NCI-H2196 (cell line): ENCODE results near the gene CDH13.

Experiments
- DNase-seq: peaks from one replicate; lab custom pipeline; 2025; ENCODE audit not compliant: unreplicated experiment; lab: John Stamatoyannopoulos, UW

CDH13 gene

DNA sequence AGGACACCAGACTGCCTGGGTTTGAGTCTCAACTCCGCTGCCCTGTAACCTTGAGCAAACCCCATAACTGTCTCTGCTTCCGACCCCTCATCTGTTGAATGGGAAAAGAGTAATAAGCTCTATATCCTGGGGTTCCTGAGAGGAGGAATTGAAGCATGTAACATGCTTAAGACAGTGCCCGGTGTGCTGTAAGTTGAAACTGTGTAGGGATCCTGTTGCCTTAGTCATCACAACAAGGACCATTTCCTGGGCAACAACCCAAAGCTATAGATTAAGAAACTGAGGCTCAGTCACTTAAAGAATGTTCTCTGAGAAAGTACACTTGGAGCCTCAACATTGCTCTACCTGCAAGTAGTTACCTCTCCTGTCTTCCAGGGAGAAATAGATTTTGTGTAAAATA lies 23.0 kb downstream of the CDH13 start:
- no peak for DNase-seq

- no peak for DNase-seq
Measured at GRCh38 chr16:82650804-82651203, 24.0 kb downstream of the CDH13 start.

DNA sequence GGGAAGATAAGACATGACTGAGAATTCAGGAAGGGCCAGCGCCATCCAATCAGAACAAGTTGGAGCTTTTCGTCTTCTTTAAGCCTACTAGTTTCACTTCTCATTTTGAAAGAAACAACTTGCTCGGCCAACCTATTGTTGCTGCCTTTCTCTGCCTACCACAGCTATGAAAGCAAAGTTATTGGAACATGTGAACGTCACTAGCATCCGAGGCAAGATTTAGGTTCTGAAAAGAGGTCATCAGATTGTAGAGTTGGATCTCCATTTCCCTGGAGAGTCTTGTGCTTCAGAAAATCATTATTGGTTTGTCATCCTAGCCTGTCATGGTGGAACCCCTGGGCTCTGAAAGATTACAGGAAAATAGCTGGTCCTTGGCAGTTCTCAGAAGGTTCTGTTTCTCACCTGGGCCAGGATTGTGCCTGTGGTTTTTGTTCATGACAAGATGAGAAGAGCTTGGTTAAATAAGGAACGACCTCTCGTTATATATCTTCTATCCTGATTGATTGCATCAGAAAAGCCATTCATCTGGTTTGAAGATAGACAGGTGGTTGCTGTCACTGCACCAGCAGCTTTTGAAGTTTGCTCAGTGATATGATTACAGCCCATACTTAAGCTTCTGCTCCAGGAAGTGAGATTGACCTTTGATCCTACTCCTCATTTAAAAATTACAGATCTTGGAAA lies 25.3 kb downstream of the CDH13 start:
- DNase-seq: no peak

GRCh38 chr16:82652826-82653225 lies 26.1 kb downstream of the CDH13 start:
- no peak for DNase-seq

DNA sequence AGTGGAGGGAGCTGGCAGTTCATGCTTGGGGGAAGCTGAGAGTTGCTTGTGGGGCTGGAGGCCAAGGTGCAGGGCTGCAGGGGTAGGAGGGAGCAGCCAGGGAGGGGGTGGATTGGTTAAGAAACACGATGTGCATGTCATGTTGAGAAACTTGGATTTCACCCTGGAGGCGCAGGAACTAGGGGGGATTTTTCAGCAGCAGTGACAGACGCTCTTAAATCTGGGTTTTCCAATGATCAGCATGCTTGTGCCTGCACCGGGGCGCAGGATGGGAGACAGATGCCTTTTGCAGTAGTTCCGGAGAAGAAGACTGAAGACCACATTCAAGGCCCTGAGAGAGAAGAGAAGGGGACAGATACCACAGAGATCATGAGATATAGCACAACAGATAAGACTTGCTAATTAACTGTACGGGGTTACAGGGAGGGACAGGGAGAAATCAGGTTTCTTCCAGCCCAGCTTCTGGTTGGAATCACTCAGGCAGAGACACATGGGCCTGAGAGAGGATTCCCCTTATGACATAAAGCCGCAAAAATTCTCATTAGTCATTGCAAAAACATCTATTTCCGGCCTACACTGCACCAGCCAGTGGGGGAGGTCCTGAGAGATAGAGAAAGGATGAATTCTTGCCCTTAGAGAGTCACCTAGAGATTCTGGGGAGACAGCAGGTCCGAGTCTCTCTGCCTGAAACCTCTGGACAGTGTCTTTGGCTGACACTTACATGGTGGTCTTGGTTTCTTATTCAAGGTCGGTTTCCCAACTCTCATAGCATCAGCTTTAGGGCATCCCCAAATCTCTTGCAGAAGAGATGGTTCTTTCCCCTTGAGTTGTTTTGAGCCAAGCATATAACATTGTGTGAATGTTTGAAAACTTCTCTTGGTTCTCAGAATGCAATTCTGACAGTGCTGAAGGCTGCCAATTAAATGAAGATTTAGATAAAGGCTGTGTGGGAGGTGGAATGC lies 27.1 kb downstream of the CDH13 start:
- DNase-seq: no peak

DNA sequence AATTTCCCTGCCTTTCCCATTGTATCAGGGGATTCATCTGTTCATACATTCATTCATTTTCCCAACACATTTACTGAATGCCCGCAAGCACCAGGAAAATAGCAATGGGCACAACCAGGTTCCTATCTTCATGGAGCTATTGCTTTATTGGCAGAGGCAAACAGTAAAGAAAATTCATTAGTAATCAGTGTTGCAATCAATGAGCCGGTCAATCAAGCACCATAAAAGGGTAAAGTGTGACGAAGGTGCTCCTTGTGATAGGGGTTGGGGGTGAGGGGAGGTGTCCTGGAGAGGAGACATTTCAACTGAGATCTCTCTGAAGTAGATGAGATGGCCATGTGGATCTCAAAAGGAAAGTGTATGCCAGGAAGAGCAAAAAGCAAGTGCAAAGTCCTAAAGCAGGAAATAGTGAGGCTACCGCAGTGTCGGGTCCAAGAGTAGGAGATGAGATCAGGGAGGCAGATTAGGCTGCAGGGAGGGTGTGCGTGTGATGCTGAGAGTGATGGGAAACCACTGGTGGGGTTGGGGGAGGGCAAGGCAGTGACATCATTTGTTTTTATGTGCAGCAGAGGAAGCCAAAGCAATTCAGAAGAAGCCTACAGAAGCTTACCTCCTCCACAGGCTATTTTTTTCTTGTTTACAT lies 28.4 kb downstream of the CDH13 start:
- no peak for DNase-seq

- no peak for DNase-seq
Measured at GRCh38 chr16:82655720-82656490, 29.1 kb downstream of the CDH13 start.

GRCh38 chr16:82657239-82657638 lies 30.5 kb downstream of the CDH13 start:
- DNase-seq: no peak

- DNase-seq: no peak
Measured at GRCh38 chr16:82657786-82658185, 31.0 kb downstream of the CDH13 start.

DNA sequence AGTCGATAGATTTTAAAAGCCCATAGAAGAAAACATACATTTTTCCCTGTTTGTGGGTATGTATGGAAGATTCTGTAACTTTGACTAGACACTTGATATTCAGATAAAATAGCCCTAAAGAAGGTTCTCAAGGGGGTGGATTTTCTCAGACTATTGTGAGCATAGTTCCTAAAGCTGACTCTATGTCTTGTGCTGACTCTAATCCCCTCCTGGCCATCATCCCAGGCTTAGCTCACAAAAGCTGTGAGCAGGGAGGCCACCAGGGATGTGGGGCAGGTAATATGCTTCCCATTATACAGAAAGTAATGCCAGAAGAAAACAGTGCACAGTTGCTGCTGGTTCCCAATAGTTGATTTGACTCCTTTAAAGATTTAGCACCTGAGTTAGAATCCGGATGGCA lies 32.0 kb downstream of the CDH13 start:
- no peak for DNase-seq

GRCh38 chr16:82660075-82660645 lies 33.4 kb downstream of the CDH13 start:
- DNase-seq: no peak

- DNase-seq: no peak
Measured at GRCh38 chr16:82660966-82661365, 34.2 kb downstream of the CDH13 start.

GRCh38 chr16:82664181-82664580 lies 37.4 kb downstream of the CDH13 start:
- DNase-seq: no peak

GRCh38 chr16:82665025-82665424 lies 38.3 kb downstream of the CDH13 start:
- DNase-seq: no peak

- no peak for DNase-seq
Measured at GRCh38 chr16:82667437-82667836, 40.7 kb downstream of the CDH13 start.

- no peak for DNase-seq
Measured at GRCh38 chr16:82668094-82668493, 41.3 kb downstream of the CDH13 start.

- DNase-seq: no peak
Measured at GRCh38 chr16:82671741-82672140, 45.0 kb downstream of the CDH13 start.

GRCh38 chr16:82672676-82673075 lies 45.9 kb downstream of the CDH13 start:
- no peak for DNase-seq

- no peak for DNase-seq
Measured at GRCh38 chr16:82675300-82675699, 48.5 kb downstream of the CDH13 start.

DNA sequence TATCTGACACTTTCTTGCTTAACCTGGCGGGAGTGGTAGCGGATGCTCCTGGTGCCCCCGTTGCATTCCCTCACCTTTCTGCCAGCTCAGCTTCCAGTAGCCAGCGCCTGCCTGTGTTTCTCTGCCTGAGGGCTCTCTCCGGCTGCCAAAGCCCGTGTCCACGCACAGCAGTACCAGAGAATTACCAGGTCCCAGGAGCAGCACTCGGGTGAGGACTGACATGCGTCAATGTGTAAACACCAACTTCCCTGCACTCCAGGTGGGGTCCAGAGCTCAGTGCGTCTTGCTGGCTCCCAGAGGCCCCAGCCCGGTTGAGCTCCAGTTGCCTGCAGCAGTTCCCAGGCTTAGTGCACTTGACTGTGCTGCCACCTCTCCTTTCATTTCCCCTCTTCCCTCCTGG lies 54.8 kb downstream of the CDH13 start:
- DNase-seq: no peak

DNA sequence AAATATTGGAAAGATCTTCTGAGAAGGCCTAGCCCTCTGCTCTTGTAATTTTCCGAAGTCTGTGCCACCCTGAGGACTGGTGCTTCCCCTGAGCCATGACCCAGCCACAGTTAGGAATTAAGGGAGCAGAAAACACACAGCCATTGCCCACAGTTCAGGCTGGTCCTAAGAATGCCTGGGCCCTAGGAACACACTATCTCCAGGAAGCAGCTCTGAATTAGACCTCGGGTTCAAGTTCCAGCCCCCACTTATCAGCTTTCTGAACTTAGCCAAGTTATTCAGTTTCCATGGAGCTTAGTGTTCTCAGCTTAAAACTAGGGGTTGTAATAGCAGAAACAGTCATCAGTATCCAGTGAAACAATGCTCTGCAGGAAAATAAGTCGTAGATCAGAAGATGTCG lies 56.0 kb downstream of the CDH13 start:
- DNase-seq: no peak
